ENCODE measurements around the gene ATPAF2.

DNA sequence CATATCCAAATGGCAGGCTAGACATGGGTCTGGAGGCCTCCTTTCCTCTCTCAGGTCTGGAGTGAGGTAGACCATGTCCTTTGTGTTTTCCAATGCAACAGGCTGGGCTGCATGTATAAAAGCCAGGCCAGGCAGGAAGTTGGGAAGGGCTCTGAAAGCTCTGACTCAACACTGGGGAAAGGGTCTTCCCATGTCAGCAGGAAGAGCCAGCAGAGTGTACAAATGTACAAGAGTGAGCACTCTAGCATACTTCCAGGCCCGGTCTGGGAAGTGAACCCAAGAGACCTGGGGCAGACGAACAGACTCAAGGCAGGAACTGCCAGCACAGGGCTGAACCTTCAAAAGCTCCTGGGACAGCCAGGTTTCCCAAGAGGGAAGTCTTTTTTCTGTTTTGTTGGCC lies 7.0 kb downstream of the ATPAF2 start:
- no peak for TF ChIP-seq CTCF (IDR thresholded peaks at IDR 0.05; ENCODE audit: low read length)
- TF ChIP-seq EZH2 (IDR thresholded peaks at IDR 0.05; ENCODE audit: borderline replicate concordance, low read length) = no peak

Data from OCI-LY1 (cell line).